Suprapubic skin (tissue), 4 donors: ENCODE data around the gene FOXO3. TPM values are rescaled to one million over a fixed set of nuclear protein-coding genes. Genes with fewer than 3 reads are reported as not detected.

Experiments
- DNase-seq, 2 donors: peaks; one replicate each; pipeline ENCODE4 v3.0.0-alpha.2; 2019; ENCODE audit warnings: low spot score in 2 of 2
- H3K27ac ChIP-seq: fragments of 200-600 bp; sonication (generic); one replicate; pipeline ENCODE4 v1.5.1; 2019
- H3K27me3 ChIP-seq: fragments of 200-600 bp; sonication (generic); one replicate; pipeline ENCODE4 v1.5.1; 2019
- H3K36me3 ChIP-seq: fragments of 200-600 bp; sonication (generic); one replicate; pipeline ENCODE4 v1.5.1; 2019
- H3K4me1 ChIP-seq: fragments of 200-600 bp; sonication (generic); one replicate; pipeline ENCODE4 v1.5.1; 2019
- H3K4me3 ChIP-seq: fragments of 200-600 bp; sonication (generic); one replicate; pipeline ENCODE4 v1.5.1; 2019; ENCODE audit warnings: mild to moderate bottlenecking
- H3K9me3 ChIP-seq: fragments of 200-600 bp; sonication (generic); one replicate; pipeline ENCODE4 v1.5.1; 2019
- CTCF ChIP-seq, 2 donors: fragments of 200-600 bp in 1 of 2; fragments of 450-650 bp in 1 of 2; sonication (generic) in 1 of 2; IDR thresholded peaks; one replicate each; pipeline ENCODE4 v1.5.1; 2016 to 2019; ENCODE audit warnings: antibody characterized with exemption in 2 of 2, mild to moderate bottlenecking in 1 of 2, moderate library complexity in 1 of 2
- EP300 ChIP-seq: sonication (generic); formaldehyde crosslinking; IDR thresholded peaks from one replicate; pipeline ENCODE4 v1.6.1; 2017; ENCODE audit warnings: antibody characterized with exemption
- POLR2A ChIP-seq, 2 donors: fragments of 450-650 bp; IDR thresholded peaks; one replicate each; pipeline ENCODE4 v1.6.1; 2017; ENCODE audit warnings: antibody characterized with exemption in 2 of 2, mild to moderate bottlenecking in 2 of 2, moderate library complexity in 2 of 2
- POLR2AphosphoS5 ChIP-seq, 3 donors: sonication (generic); formaldehyde crosslinking; IDR thresholded peaks; one replicate each; pipeline ENCODE4 v1.6.1; 2017; ENCODE audit warnings: antibody characterized with exemption in 3 of 3
- WGBS: methylation state at CpG from one replicate; pipeline ENCODE4 v1.1.5; 2018; 5-methylcytosine and 5-hydroxymethylcytosine counted together
- total RNA-seq, 4 donors: library from RNA; depleted of rRNA; stranded (reverse); fragments of >200 nt; gene quantifications; one replicate each; pipeline ENCODE4 v1.1.0, GENCODE V29; 2016

FOXO3 gene
- total RNA-seq, 4 donors from 2014 or later: 103 to 141 (median 121) TPM

- H3K27me3 ChIP-seq: no peaks in the 10 kb centered on the region
- 95% methylated on average over 4 of the region's 6 CpGs for WGBS
- H3K36me3 ChIP-seq: peaks cover 4% of the 10 kb centered on the region
- no peak for TF ChIP-seq POLR2A (IDR thresholded peaks at IDR 0.05)
- no peak for TF ChIP-seq POLR2AphosphoS5 (IDR thresholded peaks at IDR 0.05)
- TF ChIP-seq CTCF (IDR thresholded peaks at IDR 0.05): no peak
- no peak for TF ChIP-seq EP300
- no peak overlapping the region for H3K27ac ChIP-seq
- peaks cover 66% of the 10 kb centered on the region for H3K4me1 ChIP-seq
- DNase-seq: no peak
- H3K4me3 ChIP-seq: no peak overlapping the region
- no peaks in the 10 kb centered on the region for H3K9me3 ChIP-seq
Measured at GRCh38 chr6:108673153-108673552, 112.4 kb downstream of the FOXO3 start.

- DNase-seq: no peak
- Histone ChIP-seq H3K27ac (no peak overlapping the region), H3K36me3 (no peaks in the 10 kb centered on the region), H3K27me3 (no peaks in the 10 kb centered on the region), H3K4me3 (no peak overlapping the region), H3K9me3 (no peaks in the 10 kb centered on the region), H3K4me1 (peaks cover 66% of the 10 kb centered on the region)
- 70% methylated on average over 2 of the region's 2 CpGs for WGBS
- TF ChIP-seq CTCF (IDR thresholded peaks at IDR 0.05): no peak
- no peak for TF ChIP-seq POLR2A (IDR thresholded peaks at IDR 0.05)
- TF ChIP-seq POLR2AphosphoS5 (IDR thresholded peaks at IDR 0.05): no peak
- no peak for TF ChIP-seq EP300
Measured at GRCh38 chr6:108673602-108674001, 112.9 kb downstream of the FOXO3 start.

- Histone ChIP-seq H3K9me3 (no peaks in the 10 kb centered on the region), H3K4me1 (peaks cover 57% of the 10 kb centered on the region), H3K27ac (no peak overlapping the region), H3K36me3 (peaks cover 4% of the 10 kb centered on the region), H3K4me3 (no peak overlapping the region), H3K27me3 (no peaks in the 10 kb centered on the region)
- no peak for DNase-seq
- TF ChIP-seq CTCF (IDR thresholded peaks at IDR 0.05): no peak
- no peak for TF ChIP-seq EP300
- no peak for TF ChIP-seq POLR2A (IDR thresholded peaks at IDR 0.05)
- TF ChIP-seq POLR2AphosphoS5 (IDR thresholded peaks at IDR 0.05): no peak
- 55% methylated on average over 3 of the region's 3 CpGs for WGBS
Measured at GRCh38 chr6:108675226-108676200, 114.8 kb downstream of the FOXO3 start.

GRCh38 chr6:108676555-108676954 is 115.8 kb downstream of the FOXO3 start:
- peaks cover 4% of the 10 kb centered on the region for H3K36me3 ChIP-seq
- H3K27me3 ChIP-seq: no peaks in the 10 kb centered on the region
- H3K9me3 ChIP-seq: no peaks in the 10 kb centered on the region
- no peak overlapping the region for H3K27ac ChIP-seq
- DNase-seq: no peak
- no peak overlapping the region for H3K4me3 ChIP-seq
- 87% methylated on average over 3 of the region's 3 CpGs for WGBS
- TF ChIP-seq POLR2A (IDR thresholded peaks at IDR 0.05): no peak
- no peak for TF ChIP-seq EP300
- TF ChIP-seq CTCF (IDR thresholded peaks at IDR 0.05): no peak
- no peak for TF ChIP-seq POLR2AphosphoS5 (IDR thresholded peaks at IDR 0.05)
- H3K4me1 ChIP-seq: peaks cover 48% of the 10 kb centered on the region

GRCh38 chr6:108677357-108677756 is 116.6 kb downstream of the FOXO3 start:
- no peak overlapping the region for H3K4me3 ChIP-seq
- no peak for DNase-seq
- TF ChIP-seq POLR2AphosphoS5 (IDR thresholded peaks at IDR 0.05): no peak
- TF ChIP-seq EP300: no peak
- no peak overlapping the region for H3K27ac ChIP-seq
- H3K4me1 ChIP-seq: peaks cover 40% of the 10 kb centered on the region
- H3K27me3 ChIP-seq: no peaks in the 10 kb centered on the region
- 82% methylated on average over 3 of the region's 3 CpGs for WGBS
- H3K36me3 ChIP-seq: peaks cover 4% of the 10 kb centered on the region
- no peaks in the 10 kb centered on the region for H3K9me3 ChIP-seq
